ENCODE measurements around the gene SLC9A8. TPM values are rescaled to one million over a fixed set of nuclear protein-coding genes. Genes with fewer than 3 reads are reported as not detected.
"Not testable (repeated sequence)": the region's sequence is repeated elsewhere in the genome, so short reads cannot be mapped to it uniquely, and the experiment has no call there.

SLC9A8 gene
- total RNA-seq, 1 donor from 2014 or later: 10.5 TPM

GRCh38 chr20:49766979-49767521 lies 45.6 kb upstream of the SLC9A8 start:
- Mint-ChIP-seq H3K27me3 (ENCODE audit: unreplicated experiment) (peaks cover 1% of the 10 kb centered on the region), H3K4me1 (ENCODE audit: unreplicated experiment) (peaks cover 15% of the 10 kb centered on the region), H3K36me3 (ENCODE audit: low read depth, unreplicated experiment) (no peaks in the 10 kb centered on the region), H3K9me3 (ENCODE audit: unreplicated experiment) (peaks cover 4% of the 10 kb centered on the region), H3K27ac (ENCODE audit: unreplicated experiment) (no peak overlapping the region), H3K4me3 (ENCODE audit: unreplicated experiment) (no peak overlapping the region)
- no peak for DNase-seq (ENCODE audit: low spot score)
- no peak for TF ChIP-seq CTCF (IDR thresholded peaks at IDR 0.05; ENCODE audit: unreplicated experiment)

- DNase-seq (ENCODE audit: low spot score): no peak
- Mint-ChIP-seq H3K27me3 (ENCODE audit: unreplicated experiment) (peaks cover 3% of the 10 kb centered on the region), H3K27ac (ENCODE audit: unreplicated experiment) (peak overlapping the region; percentile 68), H3K4me3 (ENCODE audit: unreplicated experiment) (no peak overlapping the region), H3K36me3 (ENCODE audit: low read depth, unreplicated experiment) (no peaks in the 10 kb centered on the region), H3K4me1 (ENCODE audit: unreplicated experiment) (peaks cover 21% of the 10 kb centered on the region), H3K9me3 (ENCODE audit: unreplicated experiment) (peaks cover 4% of the 10 kb centered on the region)
- no peak for TF ChIP-seq CTCF (IDR thresholded peaks at IDR 0.05; ENCODE audit: unreplicated experiment)
Measured at GRCh38 chr20:49768204-49769047, 44.2 kb upstream of the SLC9A8 start.

GRCh38 chr20:49769048-49769581 lies 43.5 kb upstream of the SLC9A8 start:
- no peaks in the 10 kb centered on the region for H3K36me3 Mint-ChIP-seq (ENCODE audit: low read depth, unreplicated experiment)

GRCh38 chr20:49770634-49771033 lies 42.0 kb upstream of the SLC9A8 start:
- Mint-ChIP-seq H3K4me1 (ENCODE audit: unreplicated experiment) (peaks cover 32% of the 10 kb centered on the region), H3K36me3 (ENCODE audit: low read depth, unreplicated experiment) (no peaks in the 10 kb centered on the region), H3K27ac (ENCODE audit: unreplicated experiment) (no peak overlapping the region), H3K4me3 (ENCODE audit: unreplicated experiment) (no peak overlapping the region), H3K27me3 (ENCODE audit: unreplicated experiment) (peaks cover 3% of the 10 kb centered on the region), H3K9me3 (ENCODE audit: unreplicated experiment) (peaks cover 4% of the 10 kb centered on the region)
- no peak for TF ChIP-seq CTCF (IDR thresholded peaks at IDR 0.05; ENCODE audit: unreplicated experiment)
- no peak for DNase-seq (ENCODE audit: low spot score)

More at GRCh38 chr20:49769048-49769581, 43.5 kb upstream of the SLC9A8 start:
- Mint-ChIP-seq H3K27me3 (ENCODE audit: unreplicated experiment) (peaks cover 3% of the 10 kb centered on the region), H3K4me3 (ENCODE audit: unreplicated experiment) (no peak overlapping the region), H3K4me1 (ENCODE audit: unreplicated experiment) (peaks cover 21% of the 10 kb centered on the region), H3K9me3 (ENCODE audit: unreplicated experiment) (peaks cover 4% of the 10 kb centered on the region), H3K27ac (ENCODE audit: unreplicated experiment) (peak overlapping the region; percentile 68)
- no peak for TF ChIP-seq CTCF (IDR thresholded peaks at IDR 0.05; ENCODE audit: unreplicated experiment)
- no peak for DNase-seq (ENCODE audit: low spot score)

- H3K4me3 Mint-ChIP-seq (ENCODE audit: unreplicated experiment); H3K36me3 Mint-ChIP-seq (ENCODE audit: low read depth, unreplicated experiment): not testable (repeated sequence)
- peaks cover 28% of the 10 kb centered on the region for H3K4me1 Mint-ChIP-seq (ENCODE audit: unreplicated experiment)
Measured at GRCh38 chr20:49774213-49774612, 38.4 kb upstream of the SLC9A8 start.

More at GRCh38 chr20:49774213-49774612, 38.4 kb upstream of the SLC9A8 start:
- H3K27ac Mint-ChIP-seq (ENCODE audit: unreplicated experiment); H3K27me3 Mint-ChIP-seq (ENCODE audit: unreplicated experiment); DNase-seq (ENCODE audit: low spot score); H3K9me3 Mint-ChIP-seq (ENCODE audit: unreplicated experiment): not testable (repeated sequence)
